Tongue (tissue), 2 donors: ENCODE data around the gene PBX1. TPM values are rescaled to one million over a fixed set of nuclear protein-coding genes. Genes with fewer than 3 reads are reported as not detected.
"Not testable (repeated sequence)": the region's sequence is repeated elsewhere in the genome, so short reads cannot be mapped to it uniquely, and the experiment has no call there.

Experiments used
- DNase-seq: peaks from one replicate; pipeline ENCODE4 v3.0.0-alpha.2; 2015
- total RNA-seq: library from RNA; depleted of rRNA; stranded (reverse); fragments of >200 nt; gene quantifications from one replicate; pipeline ENCODE4 v1.2.3, GENCODE V29; 2014

The PBX1 gene
- total RNA-seq = 105 TPM

GRCh38 chr1:164558461-164559341 is at the start of gene PBX1:
Gene PBX1, plus strand, starts transcription at chr1:164559184.
- peak; percentile 99 for DNase-seq

GRCh38 chr1:164510435-164510834 is 48.5 kb upstream of the PBX1 start:
- peak; percentile 40 for DNase-seq

GRCh38 chr1:164511001-164511705 is 47.8 kb upstream of the PBX1 start:
- peak; percentile 79 for DNase-seq

- peak; percentile 61 for DNase-seq
Observed at GRCh38 chr1:164515231-164515630, 43.8 kb upstream of the PBX1 start.

GRCh38 chr1:164515711-164516331 is 43.2 kb upstream of the PBX1 start:
- DNase-seq = peak; percentile 85

GRCh38 chr1:164516591-164516990 is 42.4 kb upstream of the PBX1 start:
- no peak for DNase-seq

GRCh38 chr1:164518692-164519332 is 40.2 kb upstream of the PBX1 start:
- peak; percentile 57 for DNase-seq

GRCh38 chr1:164519426-164519825 is 39.6 kb upstream of the PBX1 start:
- DNase-seq = peak; percentile 73

GRCh38 chr1:164524810-164525209 is 34.2 kb upstream of the PBX1 start:
- DNase-seq = no peak

GRCh38 chr1:164534863-164535610 is 23.9 kb upstream of the PBX1 start:
- no peak for DNase-seq

- DNase-seq = not testable (repeated sequence)
Observed at GRCh38 chr1:164552463-164552988, 6.5 kb upstream of the PBX1 start.

- peak; percentile 43 for DNase-seq
Observed at GRCh38 chr1:164557270-164557669, 1.7 kb upstream of the PBX1 start.

GRCh38 chr1:164559342-164560051 is 513 bp downstream of the PBX1 start:
- peak; percentile 64 for DNase-seq

- peak; percentile 54 for DNase-seq
Observed at GRCh38 chr1:164560121-164560541, 1.1 kb downstream of the PBX1 start.

GRCh38 chr1:164560556-164560955 is 1.6 kb downstream of the PBX1 start:
- peak; percentile 43 for DNase-seq

GRCh38 chr1:164561007-164561406 is 2.0 kb downstream of the PBX1 start:
- DNase-seq = peak; percentile 48

GRCh38 chr1:164561472-164561871 is 2.5 kb downstream of the PBX1 start:
- DNase-seq = peak; percentile 61

GRCh38 chr1:164562061-164562460 is 3.1 kb downstream of the PBX1 start:
- peak; percentile 31 for DNase-seq

GRCh38 chr1:164562511-164562910 is 3.5 kb downstream of the PBX1 start:
- DNase-seq = peak; percentile 38

- peak; percentile 32 for DNase-seq
Observed at GRCh38 chr1:164562947-164563520, 4.0 kb downstream of the PBX1 start.
